DND-41 (cell line): Measurements from ENCODE around the gene TBC1D26.
"Not testable (repeated sequence)": the region's sequence is repeated elsewhere in the genome, so short reads cannot be mapped to it uniquely, and the experiment has no call there.

Experiments
- ATAC-seq: fragments of 200-7000 bp; cut with Tn5 transposase; 3 replicates; pipeline ENCODE4 v1.9.1; 2021; ENCODE audit warnings: low read depth; ENCODE audit not compliant: insufficient read depth
- DNase-seq: peaks from one replicate; pipeline ENCODE4 v3.0.0-alpha.2; 2020
- H2AFZ ChIP-seq: 2 replicates; pipeline ENCODE4 v1.6.0; 2012; ENCODE audit warnings: low read depth, low read length
- H3K27ac ChIP-seq: 2 replicates; pipeline ENCODE4 v1.5.1; 2012; ENCODE audit warnings: low read length, inconsistent platforms
- H3K27me3 ChIP-seq: fragments of 200-600 bp; sonication (generic); 2 replicates; pipeline ENCODE4 v1.6.0; 2012; ENCODE audit warnings: low read length, mild to moderate bottlenecking, inconsistent platforms; ENCODE audit not compliant: insufficient read depth, poor library complexity
- H3K36me3 ChIP-seq: 2 replicates; pipeline ENCODE4 v1.5.1; 2012; ENCODE audit warnings: low read length, inconsistent platforms; ENCODE audit not compliant: insufficient read depth
- H3K4me1 ChIP-seq: 2 replicates; pipeline ENCODE4 v1.5.1; 2012; ENCODE audit warnings: mild to moderate bottlenecking, low read length; ENCODE audit not compliant: insufficient read depth
- H3K4me2 ChIP-seq: 2 replicates; pipeline ENCODE4 v1.6.0; 2012; ENCODE audit warnings: mild to moderate bottlenecking, moderate library complexity, low read length, inconsistent platforms; ENCODE audit not compliant: insufficient read depth
- H3K4me3 ChIP-seq, 2 experiments: fragments of 200-600 bp in 1 of 2; shearing (Covaris generic) in 1 of 2; 2 replicates each; pipeline ENCODE4 v1.5.1; 2012 to 2016; ENCODE audit warnings: inconsistent platforms in 2 of 2, low read length in 2 of 2, mild to moderate bottlenecking in 2 of 2, low read depth in 1 of 2, moderate library complexity in 1 of 2
- H3K79me2 ChIP-seq: 2 replicates; pipeline ENCODE4 v1.6.0; 2012; ENCODE audit warnings: low read length, inconsistent platforms; ENCODE audit not compliant: insufficient read depth
- H3K9ac ChIP-seq: 2 replicates; pipeline ENCODE4 v1.6.0; 2012; ENCODE audit warnings: low read depth, mild to moderate bottlenecking, inconsistent platforms, low read length, moderate library complexity
- H3K9me3 ChIP-seq: 2 replicates; pipeline ENCODE4 v1.5.1; 2012; ENCODE audit warnings: low read length, moderate library complexity, mild to moderate bottlenecking, inconsistent platforms; ENCODE audit not compliant: insufficient read depth, severe bottlenecking
- H4K20me1 ChIP-seq: 2 replicates; pipeline ENCODE4 v1.6.0; 2012; ENCODE audit warnings: low read length; ENCODE audit not compliant: insufficient read depth
- CTCF ChIP-seq: IDR thresholded peaks from 2 replicates; pipeline ENCODE4 v1.5.1; 2012; ENCODE audit warnings: borderline replicate concordance, low read length, moderate library complexity, mild to moderate bottlenecking; ENCODE audit not compliant: poor library complexity, severe bottlenecking; ENCODE audit errors: extremely low read depth
- EZH2 ChIP-seq: IDR thresholded peaks from 3 replicates; pipeline ENCODE4 v1.6.1; 2012; ENCODE audit warnings: borderline replicate concordance, low read depth, mild to moderate bottlenecking, moderate library complexity, low read length, inconsistent platforms; ENCODE audit not compliant: severe bottlenecking

The TBC1D26 gene

GRCh38 chr17:15744074-15744676 is 12.1 kb downstream of the TBC1D26 start:
- Histone ChIP-seq H4K20me1 (no peaks in the 10 kb centered on the region), H3K4me1 (no peaks in the 10 kb centered on the region), H3K4me3 (no peak overlapping the region), H3K4me2 (no peak overlapping the region), H3K27me3 (peaks cover 4% of the 10 kb centered on the region), H3K79me2 (no peaks in the 10 kb centered on the region), H2AFZ (no peak overlapping the region), H3K36me3 (no peaks in the 10 kb centered on the region), H3K9me3 (no peaks in the 10 kb centered on the region), H3K9ac (no peak overlapping the region), H3K27ac (no peak overlapping the region)
- TF ChIP-seq EZH2 (no peak), CTCF (no peak)
- ATAC-seq: no peak
- no peak for DNase-seq

- Histone ChIP-seq H3K27ac (no peak overlapping the region), H2AFZ (no peak overlapping the region), H3K27me3 (peaks cover 4% of the 10 kb centered on the region), H3K9me3 (no peaks in the 10 kb centered on the region), H3K9ac (no peak overlapping the region), H3K79me2 (no peaks in the 10 kb centered on the region), H4K20me1 (no peaks in the 10 kb centered on the region), H3K36me3 (no peaks in the 10 kb centered on the region), H3K4me1 (no peaks in the 10 kb centered on the region), H3K4me3 (no peak overlapping the region), H3K4me2 (no peak overlapping the region)
- ATAC-seq (no peak), DNase-seq (no peak)
- TF ChIP-seq EZH2: no peak
- TF ChIP-seq CTCF: no peak
Observed at GRCh38 chr17:15744885-15745284, 12.8 kb downstream of the TBC1D26 start.

- H3K4me1 ChIP-seq, H3K36me3 ChIP-seq, H3K9ac ChIP-seq, H3K27me3 ChIP-seq, H2AFZ ChIP-seq, ATAC-seq, H3K79me2 ChIP-seq, H3K4me2 ChIP-seq, H3K27ac ChIP-seq, H3K4me3 ChIP-seq, H4K20me1 ChIP-seq, H3K9me3 ChIP-seq, DNase-seq: not testable (repeated sequence)
Observed at GRCh38 chr17:15749403-15749802, 17.3 kb downstream of the TBC1D26 start.

GRCh38 chr17:15768865-15769533 is 36.9 kb downstream of the TBC1D26 start:
- not testable (repeated sequence) for H3K36me3 ChIP-seq, H4K20me1 ChIP-seq, H3K79me2 ChIP-seq, H3K9ac ChIP-seq, DNase-seq, H3K4me1 ChIP-seq, H3K27ac ChIP-seq, H2AFZ ChIP-seq, H3K27me3 ChIP-seq, H3K4me3 ChIP-seq, H3K9me3 ChIP-seq, H3K4me2 ChIP-seq
- peak; percentile 62; the same call in 2 of the 3 replicates for ATAC-seq

- H3K4me3 ChIP-seq, H3K4me1 ChIP-seq, H3K36me3 ChIP-seq, H3K27ac ChIP-seq, H3K27me3 ChIP-seq, H2AFZ ChIP-seq, H3K4me2 ChIP-seq, H3K9ac ChIP-seq, ATAC-seq, H3K9me3 ChIP-seq, DNase-seq, H4K20me1 ChIP-seq, H3K79me2 ChIP-seq: not testable (repeated sequence)
Observed at GRCh38 chr17:15770679-15771078, 38.6 kb downstream of the TBC1D26 start.
